Retinal pigment epithelial cell (primary cell): ENCODE measurements around the gene NPHS1.
A peak's percentile ranks its signal among the peaks of the same experiment; 100 is the strongest.

Source experiments
- DNase-seq: peaks from one replicate; pipeline ENCODE4 v3.0.0-alpha.2; 2010; ENCODE audit warnings: low read depth
- H3K4me3 ChIP-seq: 2 replicates; pipeline ENCODE4 v1.5.1; 2011; ENCODE audit warnings: mild to moderate bottlenecking, low read length, control low read depth, moderate library complexity
- TF ChIP-seq, protein P1 (sequence below): conservative IDR thresholded peaks from 2 replicates; pipeline ENCODE4 v1.5.1; 2011; ENCODE audit warnings: low read depth, low read length, control low read depth, inconsistent platforms

The NPHS1 gene

DNA sequence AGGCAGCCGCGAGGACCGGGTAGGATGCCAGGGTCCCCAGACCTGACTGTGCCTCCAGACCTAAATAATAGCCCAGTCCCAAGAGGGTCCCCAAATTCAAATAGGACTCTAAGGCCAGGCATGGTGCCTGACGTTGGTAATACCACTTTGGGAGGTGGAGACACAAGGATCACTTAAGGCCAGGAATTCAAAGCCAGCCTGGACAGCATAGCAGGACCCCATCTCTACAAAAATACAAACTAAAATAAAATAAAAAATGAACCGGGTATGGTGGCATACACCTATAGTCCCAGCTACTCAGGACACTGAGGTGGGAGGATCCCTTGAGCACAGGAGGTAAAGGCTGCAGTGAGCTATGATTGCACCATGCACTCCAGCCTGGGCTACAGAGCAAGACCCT, 10.7 kb upstream of the NPHS1 start:
- TF ChIP-seq, protein P1, sequence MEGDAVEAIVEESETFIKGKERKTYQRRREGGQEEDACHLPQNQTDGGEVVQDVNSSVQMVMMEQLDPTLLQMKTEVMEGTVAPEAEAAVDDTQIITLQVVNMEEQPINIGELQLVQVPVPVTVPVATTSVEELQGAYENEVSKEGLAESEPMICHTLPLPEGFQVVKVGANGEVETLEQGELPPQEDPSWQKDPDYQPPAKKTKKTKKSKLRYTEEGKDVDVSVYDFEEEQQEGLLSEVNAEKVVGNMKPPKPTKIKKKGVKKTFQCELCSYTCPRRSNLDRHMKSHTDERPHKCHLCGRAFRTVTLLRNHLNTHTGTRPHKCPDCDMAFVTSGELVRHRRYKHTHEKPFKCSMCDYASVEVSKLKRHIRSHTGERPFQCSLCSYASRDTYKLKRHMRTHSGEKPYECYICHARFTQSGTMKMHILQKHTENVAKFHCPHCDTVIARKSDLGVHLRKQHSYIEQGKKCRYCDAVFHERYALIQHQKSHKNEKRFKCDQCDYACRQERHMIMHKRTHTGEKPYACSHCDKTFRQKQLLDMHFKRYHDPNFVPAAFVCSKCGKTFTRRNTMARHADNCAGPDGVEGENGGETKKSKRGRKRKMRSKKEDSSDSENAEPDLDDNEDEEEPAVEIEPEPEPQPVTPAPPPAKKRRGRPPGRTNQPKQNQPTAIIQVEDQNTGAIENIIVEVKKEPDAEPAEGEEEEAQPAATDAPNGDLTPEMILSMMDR: no peak
- no peak for DNase-seq

DNA sequence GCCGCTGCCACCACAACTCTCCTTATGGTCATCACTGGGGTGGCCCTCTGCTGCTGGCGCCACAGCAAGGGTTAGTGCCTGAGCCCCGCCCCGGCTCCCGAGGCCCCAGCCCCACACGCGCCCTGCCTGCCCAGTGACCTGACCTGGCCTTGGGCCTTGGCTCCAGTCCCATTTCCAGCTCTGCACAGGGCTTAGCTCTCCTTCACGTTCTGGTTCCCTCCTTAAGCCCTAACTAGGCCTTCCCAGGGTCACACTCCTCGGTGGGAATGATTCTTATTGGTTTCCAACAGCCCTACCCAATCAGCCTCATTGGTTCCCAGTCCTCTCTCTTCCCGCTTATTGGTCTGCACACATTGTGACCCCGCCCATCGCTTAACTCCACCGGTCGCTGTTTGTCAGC, 10.2 kb upstream of the NPHS1 start:
- DNase-seq: no peak
- TF ChIP-seq, protein P1: no peak

More for the DNA sequence above, 10.7 kb upstream of the NPHS1 start:
- no peak overlapping the region for H3K4me3 ChIP-seq

DNA sequence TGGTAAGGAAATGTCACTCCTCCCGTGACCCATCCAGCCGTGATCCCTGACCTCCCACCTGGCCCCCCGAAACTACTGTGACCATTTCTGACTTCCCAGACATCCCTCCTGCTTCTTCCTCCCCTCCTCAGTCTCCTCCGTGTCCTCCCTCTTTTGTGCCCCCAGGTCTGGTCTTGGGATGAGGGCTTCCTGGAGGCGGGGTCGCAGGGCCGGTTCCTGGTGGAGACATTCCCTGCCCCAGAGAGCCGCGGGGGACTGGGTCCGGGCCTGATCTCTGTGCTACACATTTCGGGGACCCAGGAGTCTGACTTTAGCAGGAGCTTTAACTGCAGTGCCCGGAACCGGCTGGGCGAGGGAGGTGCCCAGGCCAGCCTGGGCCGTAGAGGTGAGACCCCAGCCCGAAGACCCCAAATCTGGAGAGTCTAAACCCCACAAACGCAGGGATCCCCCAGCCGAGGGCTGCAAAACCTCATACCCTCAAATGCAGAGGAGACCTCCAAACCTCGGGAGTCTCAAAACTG, 9.4 kb upstream of the NPHS1 start:
- TF ChIP-seq, protein P1: no peak
- no peak overlapping the region for H3K4me3 ChIP-seq
- no peak for DNase-seq

More for the DNA sequence above, 10.2 kb upstream of the NPHS1 start:
- H3K4me3 ChIP-seq: no peak overlapping the region

DNA sequence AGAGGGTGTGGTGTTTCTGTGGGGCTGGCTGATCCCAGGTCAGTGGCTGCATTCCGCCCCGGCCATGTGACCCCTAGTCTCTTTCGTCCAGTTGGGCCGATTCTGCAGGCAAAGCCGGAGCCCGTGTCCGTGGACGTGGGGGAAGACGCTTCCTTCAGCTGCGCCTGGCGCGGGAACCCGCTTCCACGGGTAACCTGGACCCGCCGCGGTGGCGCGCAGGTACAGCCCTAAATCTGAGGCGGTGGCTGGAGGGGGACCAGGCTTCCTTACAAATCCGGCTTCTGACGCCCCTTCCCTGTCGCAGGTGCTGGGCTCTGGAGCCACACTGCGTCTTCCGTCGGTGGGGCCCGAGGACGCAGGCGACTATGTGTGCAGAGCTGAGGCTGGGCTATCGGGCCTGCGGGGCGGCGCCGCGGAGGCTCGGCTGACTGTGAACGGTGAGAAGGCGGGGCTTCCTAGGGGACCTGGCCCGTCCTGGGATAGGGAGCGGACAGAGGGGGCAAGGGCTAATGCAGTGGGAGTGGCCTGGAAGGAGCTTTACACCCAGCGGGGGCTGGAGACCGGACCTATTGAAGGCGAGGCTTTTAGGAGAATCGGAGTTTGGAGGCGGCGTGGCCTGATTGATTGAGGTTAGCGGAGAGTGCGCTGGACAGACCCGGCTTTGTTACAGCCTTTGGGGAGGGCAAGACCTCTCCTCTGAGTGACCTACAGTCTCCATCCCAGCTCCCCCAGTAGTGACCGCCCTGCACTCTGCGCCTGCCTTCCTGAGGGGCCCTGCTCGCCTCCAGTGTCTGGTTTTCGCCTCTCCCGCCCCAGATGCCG, 8.7 kb upstream of the NPHS1 start:
- H3K4me3 ChIP-seq: peak overlapping the region; percentile 14
- TF ChIP-seq, protein P1: no peak
- peak; percentile 13 for DNase-seq

DNA sequence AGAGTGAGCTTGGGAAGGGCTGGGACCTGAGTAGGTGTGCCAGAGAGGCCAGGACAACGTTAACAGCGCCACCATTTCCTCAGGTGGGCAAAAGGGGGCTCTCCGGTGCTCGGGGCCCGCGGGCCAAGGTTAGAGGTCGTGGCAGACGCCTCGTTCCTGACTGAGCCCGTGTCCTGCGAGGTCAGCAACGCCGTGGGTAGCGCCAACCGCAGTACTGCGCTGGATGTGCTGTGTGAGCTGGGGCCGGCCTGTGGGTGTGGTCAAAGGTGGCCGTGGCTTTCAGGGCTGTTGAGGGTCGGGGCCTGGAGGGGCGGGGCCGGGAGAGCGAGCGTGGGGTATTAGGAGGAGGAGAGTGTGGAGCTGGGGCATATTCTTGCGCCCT, 8.1 kb upstream of the NPHS1 start:
- no peak overlapping the region for H3K4me3 ChIP-seq
- DNase-seq: no peak
- TF ChIP-seq, protein P1: no peak

DNA sequence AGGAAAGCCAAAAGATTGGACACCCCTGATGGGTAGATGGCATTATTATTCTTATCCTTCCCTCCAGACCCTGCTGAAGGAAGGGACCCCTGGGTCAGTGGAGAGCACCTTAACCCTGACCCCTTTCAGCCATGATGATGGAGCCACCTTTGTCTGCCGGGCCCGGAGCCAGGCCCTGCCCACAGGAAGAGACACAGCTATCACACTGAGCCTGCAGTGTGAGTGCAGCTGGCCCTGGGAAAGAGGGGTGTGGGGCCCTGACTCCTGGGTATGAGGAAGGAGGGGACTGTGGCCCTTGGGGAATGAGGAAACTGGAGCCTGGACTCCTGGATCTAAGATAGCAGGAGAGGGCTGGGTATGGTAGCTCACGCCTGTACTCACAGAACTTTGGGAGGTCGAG, 7.1 kb upstream of the NPHS1 start:
- TF ChIP-seq, protein P1: no peak
- no peak overlapping the region for H3K4me3 ChIP-seq
- no peak for DNase-seq

DNA sequence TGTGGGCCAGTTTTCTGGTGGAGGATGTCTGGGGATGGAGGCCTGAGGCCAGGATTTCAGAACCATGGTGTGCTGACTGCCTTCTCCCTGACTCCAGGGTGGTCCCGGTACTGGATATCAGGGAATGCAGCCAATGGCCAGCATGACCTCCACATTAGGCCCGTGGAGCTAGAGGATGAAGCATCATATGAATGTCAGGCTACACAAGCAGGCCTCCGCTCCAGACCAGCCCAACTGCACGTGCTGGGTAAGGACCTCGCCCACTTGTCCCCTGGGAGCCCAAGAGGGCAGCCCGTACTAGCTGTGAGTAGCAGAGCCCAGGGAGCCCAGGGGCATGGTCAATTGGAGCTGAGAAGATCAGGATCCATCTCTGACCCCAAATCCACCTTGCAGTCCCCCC, 6.0 kb upstream of the NPHS1 start:
- H3K4me3 ChIP-seq: no peak overlapping the region
- no peak for DNase-seq
- TF ChIP-seq, protein P1: no peak
